Measurements from ENCODE around the gene ARMH4.

- no peak for TF ChIP-seq POLR2A (IDR thresholded peaks at IDR 0.05)
- TF ChIP-seq CTCF (IDR thresholded peaks at IDR 0.05) = no peak
- TF ChIP-seq POLR2AphosphoS5 (IDR thresholded peaks at IDR 0.05) = no peak
Measured at GRCh38 chr14:58026967-58027366, 125.0 kb downstream of the ARMH4 start.

Data from prostate gland (tissue), 2 donors.